Measurements from ENCODE around the gene BORCS8.

The BORCS8 gene

DNA sequence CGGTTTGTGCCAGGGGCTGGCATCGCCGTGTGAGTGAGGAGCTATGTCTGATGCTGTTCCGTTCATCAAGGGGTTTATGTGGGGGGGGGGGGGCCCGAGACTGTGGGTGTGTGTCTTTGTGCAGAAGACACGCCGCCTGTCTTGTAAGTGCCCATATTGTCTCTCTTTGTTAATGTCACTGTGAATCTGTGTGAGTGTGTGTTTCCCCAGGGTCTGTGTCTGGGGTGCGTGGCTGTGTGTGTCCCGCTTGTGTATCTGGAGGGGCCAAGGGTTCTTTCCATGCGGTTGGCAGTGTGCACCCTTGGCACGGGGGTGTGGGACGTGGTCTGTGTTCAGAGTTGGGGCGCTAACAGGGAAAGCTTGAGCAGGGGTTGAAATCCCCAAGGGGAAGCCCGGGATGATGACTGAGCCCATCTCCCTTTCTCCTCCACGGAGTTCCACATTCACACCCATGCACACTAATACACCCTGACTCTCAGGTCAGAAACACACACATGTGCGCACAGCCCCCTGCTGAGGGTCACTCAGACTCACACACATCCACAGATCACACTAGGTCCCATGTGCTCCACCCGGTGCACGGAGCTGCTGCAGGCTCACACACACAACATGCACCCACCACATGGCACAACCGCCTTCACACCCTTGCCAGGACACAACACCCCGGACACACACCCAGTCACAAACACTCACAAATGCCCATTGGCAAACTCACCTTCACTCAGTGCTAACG, 21.6 kb upstream of the BORCS8 start:
- DNase-seq = no peak

DNA sequence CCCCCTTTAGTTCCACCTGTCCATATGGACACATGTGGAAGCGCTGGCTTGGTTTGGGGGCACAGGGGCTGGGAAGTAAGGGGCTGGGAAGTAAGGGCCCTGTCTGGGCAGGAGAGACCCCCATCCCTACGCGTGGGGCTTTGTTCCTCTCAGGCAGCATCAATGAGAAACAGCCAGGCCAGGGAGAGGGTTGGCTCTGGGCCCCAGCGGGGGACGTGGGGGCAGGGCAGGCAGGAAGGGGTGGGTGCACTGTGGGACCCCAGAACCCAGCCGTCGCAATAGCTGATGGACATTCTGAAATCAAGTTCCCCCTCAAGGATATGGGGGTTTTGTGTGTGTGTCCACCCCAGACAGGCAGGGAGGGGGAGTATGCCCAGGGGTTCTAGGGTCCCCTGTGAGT, 21.0 kb upstream of the BORCS8 start:
- DNase-seq = no peak

DNA sequence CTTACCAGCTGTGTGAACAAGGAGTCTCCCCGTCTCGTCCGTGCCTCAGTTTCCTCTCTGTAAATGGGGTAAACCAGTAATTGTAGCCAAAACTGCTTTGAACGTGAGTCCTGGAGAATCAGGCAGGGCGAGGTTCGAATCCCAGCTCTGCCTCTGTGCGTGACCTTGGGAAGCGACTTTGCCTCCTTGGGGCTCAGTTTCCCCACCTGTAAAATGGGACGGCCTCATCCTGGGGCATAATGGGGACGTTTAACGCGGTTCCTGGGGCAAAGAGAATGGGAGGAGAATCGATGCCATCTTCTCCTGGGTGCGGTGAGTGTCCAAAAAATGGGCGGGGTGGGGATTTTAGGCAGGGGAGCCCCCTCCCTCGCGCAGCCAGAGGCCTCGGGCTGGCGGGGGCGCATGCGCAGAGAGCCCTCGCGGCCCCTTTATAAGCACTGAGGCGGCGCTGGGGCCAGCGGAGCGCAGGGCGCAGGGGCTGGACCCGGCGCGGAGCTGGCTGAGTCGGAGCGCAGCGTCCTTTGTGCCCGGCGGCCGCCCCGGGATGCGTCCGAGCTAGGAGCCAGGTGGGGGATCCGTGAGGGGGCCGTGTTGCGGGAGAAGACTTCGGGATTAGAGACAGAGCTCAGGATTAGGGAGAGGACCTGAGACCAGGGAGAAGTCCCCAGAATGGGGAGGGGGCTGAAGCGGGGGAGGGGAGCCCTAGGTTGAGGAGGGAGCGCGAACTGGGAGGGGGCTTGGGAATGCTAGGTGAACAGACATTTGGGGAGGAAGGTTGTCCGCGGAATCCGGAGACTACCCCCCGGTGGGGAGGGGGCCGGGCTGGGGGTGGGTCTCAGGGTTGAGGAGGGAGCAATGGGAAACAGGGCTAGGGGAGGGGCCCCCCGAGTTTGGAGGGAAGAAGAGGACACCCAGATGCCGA, 19.8 kb upstream of the BORCS8 start, which contains the start of gene NCAN:
Gene NCAN (plus strand): TSS at position 460 of the 922 bp plus-strand sequence. CDS start 4,996 bp downstream, outside the sequence.
- peak; percentile 21 to 76 (median 58) for DNase-seq

DNA sequence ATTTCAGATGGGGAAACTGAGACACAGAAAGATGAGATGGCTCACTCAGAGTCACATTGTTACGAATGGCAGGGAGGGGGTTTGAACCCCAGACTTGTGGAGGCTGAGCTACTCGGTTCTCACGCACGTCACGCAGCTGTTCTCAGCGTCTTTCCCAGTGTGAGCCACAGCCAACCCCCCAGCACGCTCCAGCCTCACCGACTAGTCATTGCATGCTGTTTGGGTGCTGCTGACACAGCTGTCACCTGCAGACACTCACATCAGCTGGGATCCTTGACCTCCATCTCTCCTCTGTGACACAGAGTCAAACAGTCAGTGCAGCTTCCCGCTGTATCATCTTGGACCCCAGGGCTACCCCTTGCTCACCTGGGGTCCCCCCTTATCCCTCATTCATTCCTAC, 17.4 kb upstream of the BORCS8 start:
- peak in 2 of 3 experiments; percentile 23 to 71 for DNase-seq

DNA sequence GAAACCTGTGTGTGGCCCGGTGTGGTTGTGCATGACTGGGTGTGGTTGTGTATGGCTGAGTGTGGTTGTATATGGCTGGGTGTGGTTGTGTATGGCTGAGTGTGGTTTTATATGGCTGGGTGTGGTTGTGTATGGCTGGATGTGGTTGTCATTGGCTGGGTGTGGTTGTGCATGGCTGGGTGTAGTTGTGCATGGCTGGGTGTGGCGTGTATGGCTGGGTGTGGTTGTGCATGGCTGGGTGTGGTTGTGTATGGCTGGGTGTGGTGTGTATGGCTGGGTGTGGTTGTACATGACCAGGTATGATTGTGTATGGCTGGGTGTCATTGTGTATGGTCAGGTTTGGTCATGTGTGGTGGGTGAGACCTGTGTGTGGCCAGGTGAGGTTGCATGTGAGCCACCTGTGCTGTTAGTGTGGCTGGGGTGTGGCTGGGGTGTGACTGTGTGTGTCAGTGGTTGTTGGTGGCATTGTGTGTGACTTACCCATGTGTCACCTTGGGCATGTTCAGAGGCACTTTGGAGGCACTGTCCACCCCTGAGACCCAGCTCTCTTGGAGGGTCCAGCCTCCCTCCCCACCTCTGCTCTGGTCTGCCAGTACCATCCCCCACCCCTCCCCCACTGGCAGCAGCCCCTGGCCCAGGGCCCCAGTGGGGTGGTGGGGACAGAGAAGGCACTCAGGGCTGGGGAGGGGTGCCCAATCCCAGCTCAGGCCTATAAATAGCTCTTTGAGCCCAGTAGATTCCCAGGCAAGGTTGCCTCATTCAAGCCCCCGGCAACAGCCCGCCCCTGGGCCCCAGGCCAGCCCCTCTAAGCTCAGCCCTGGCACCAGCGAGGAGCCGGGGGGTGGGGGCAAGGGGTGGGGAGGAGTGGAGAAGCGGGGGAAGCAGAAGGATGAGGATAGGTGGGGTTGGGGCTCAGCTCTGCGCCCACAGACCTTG, 16.0 kb upstream of the BORCS8 start:
- no peak for DNase-seq

DNA sequence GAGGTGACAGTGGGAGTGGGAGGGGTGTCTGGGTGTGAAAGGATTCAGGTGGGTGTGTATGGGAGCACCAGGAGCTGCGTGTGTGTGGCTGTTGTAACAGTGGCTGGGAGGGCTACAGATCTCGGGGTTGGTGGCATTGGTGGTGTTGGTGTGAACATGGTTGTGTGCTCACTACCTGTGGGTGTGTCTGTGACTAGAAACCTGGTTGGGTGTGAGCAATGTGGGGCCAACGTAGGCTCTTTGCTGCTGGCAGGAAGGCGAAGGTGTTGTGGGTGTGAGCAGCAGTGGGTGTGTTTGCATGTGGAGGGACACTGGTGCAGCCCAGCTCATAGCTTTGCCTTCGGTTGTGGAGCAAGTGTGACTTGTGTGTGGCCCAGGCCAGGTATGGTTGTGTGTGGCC, 15.0 kb upstream of the BORCS8 start:
- DNase-seq = no peak

DNA sequence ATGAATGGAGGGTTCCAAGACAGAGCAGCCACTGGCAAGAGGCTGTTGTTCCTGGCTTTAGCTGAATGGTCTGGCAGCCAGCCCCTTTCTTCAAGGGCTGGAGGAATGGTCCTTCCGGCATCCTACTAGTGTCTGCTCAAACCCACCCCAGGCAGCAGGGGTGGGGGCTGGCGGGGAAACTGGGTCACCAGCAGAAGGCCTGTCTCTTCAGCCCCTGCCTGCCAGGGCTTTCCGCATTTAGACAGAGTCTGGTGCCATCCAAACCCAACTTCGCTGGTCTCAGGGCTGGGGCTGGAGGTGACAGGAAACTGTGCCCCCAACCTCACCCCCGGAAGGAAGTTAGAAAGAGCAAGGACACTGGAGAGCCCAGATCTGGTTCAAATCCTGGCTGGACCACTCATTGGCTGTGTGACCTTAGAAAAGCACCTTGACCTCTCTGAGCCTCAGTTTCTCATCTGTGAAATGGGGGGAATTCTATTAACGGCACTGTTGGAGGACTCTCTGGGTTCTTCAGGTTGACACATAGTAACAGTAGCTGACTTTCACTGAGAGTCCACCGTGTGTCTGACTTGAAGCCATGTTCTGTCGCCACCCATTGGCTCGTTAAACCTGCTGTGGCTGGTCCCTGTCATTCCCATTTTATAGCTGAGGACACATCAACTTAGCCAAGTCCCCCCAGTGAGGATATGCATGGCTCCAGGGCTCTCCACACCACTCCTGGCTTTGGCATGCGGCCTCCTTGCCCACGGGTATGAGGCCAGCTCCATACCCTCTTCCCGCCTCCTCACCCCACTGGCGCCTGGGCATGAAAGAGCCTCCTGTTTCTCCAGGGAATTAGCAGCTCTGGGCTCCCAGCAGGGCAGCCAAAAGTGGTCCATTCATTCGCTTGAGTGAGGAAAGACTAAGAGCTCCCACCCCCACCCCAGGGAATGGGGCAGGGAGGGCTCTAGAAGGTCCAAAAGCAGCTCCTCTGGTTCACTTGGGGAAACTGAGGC, 13.8 kb upstream of the BORCS8 start:
- no peak for DNase-seq

DNA sequence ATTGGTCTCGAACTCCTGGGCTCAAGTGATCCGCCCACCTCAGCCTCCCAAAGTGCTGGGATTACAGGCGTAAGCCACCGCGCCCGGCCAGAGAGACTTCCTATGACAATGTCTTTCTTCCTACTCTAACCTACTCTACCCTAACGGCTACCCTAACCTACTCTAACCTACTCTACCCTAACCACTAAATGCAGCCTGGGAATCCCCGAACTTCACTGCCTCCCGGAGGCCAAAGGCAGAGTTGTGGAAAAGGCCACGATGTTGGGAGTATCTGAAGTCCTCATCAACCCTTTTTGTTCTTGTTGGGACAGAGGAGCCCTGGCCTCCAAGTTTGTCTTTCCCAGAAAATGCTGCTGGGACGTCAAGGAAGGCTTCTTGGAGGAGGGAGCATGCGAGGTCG, 12.2 kb upstream of the BORCS8 start:
- DNase-seq = no peak

DNA sequence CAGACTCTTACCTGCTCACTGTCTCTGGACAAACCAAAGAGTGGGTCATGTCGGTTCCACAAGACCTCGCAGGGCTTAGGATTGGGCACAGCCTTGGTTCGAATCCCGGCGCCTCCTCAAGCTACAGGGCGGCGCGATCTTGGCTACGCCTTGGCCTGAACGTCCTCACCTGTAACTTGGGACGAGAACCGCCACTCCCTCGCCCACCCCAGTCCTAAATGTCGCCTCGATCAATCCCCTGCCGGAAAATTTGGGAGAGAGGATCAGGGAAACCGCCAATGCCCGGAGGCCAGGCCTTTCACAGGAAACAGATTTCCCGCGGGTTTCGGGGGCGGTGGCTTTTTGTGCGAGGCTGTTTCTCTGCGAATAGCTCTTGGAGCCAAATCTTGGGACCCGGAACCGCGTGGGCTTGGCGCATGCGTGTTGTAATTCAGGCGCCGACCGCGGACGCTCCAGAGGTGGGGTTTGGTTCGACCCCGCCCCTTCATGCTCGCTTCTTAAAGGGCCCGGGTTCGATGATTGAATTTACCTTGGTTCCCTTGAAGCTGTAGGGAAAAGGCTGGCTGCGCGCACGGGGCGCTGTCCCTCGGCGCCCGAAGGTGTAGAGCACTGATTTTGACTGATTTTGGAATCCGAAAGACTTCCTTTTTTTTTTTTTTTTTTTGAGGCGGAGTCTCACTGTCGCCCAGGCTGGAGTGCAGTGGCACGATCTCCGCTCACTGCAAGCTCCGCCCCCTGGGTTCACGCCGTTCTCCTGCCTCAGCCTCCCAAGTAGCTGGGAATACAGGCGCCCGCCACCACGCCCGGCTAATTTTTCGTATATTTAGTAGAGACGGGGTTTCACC, 11.3 kb upstream of the BORCS8 start, which contains the start of gene NR2C2AP:
Gene NR2C2AP (minus strand): TSS at position 403 of the 845 bp plus-strand sequence. CDS start 354 bp downstream, at position 49.
- DNase-seq = peak; percentile 85 to 96 (median 86)

DNA sequence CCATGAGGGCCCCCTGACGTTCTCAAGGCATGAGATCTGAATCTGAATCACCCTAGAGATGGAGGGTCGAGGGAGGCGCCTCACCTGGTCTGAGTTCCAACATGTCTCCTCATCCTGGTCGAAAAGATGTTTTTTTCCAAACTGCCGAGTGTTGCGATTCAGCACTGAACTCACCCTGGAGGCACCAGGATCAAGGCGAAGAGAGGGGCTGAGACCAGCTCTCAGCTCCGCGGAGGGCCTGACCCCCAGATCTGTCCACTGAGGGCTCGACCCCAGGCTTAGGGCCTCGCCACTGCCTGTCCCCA, 10.7 kb upstream of the BORCS8 start:
- no peak for DNase-seq

DNA sequence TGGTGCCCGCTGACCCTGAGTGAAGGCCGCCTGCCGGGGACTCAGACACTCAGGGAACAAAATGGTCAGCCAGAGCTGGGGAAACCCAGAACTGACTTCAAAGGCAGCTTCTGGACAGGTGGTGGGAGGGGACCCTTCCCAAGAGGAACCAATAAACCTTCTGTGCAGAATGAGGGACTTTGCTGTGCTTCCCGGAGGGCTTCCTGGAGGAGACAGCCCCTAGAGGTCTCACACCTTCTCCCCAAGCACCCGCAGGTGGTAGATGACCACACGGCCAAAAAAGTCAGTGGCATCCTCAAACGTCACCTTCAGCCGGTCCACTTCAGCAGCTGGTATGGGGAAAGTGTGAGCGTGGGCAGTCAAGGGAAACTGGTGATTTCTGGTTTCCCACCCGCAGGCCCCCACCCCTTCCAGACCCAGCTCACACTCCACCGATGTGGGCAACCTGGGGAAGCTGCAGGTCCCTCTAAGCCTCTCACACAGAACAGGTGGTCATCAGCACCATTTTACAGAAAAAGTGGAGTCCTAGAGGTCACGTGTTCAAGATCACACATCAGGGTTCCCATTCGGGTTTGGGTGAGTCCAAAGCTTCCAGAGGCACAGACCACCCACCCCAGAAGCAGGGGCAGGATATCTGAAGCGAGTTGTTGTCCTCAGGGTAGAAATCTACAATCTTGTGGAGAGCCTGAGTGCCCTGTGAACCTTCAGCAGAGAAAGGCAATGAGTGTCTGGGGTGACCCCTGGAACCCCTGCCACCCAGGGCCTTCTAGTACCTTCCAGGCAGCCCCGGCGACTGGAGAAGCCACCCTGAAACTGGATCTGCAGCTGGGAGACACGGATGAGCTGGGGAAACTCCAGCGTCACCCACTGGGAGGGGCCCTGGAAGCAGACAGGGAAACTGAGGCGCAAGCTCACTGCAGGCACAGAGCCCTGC, 10.0 kb upstream of the BORCS8 start:
- no peak for DNase-seq

DNA sequence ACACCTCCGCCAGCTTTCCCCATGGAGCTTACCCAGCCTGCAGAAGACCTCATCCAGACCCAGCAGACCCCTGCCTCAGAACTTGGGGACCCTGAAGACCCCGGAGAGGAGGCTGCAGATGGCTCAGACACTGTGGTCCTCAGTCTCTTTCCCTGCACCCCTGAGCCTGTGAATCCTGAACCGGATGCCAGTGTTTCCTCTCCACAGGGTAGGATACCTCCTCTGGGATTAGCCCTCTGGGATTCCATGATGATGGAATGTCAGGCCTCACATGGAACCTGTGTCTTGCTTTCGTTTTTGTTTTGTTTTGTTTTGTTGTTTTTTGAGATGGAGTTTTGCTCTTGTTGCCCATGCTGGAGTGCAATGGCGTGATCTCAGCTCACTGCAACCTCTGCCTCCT, 2.0 kb upstream of the BORCS8 start:
- DNase-seq = no peak

DNA sequence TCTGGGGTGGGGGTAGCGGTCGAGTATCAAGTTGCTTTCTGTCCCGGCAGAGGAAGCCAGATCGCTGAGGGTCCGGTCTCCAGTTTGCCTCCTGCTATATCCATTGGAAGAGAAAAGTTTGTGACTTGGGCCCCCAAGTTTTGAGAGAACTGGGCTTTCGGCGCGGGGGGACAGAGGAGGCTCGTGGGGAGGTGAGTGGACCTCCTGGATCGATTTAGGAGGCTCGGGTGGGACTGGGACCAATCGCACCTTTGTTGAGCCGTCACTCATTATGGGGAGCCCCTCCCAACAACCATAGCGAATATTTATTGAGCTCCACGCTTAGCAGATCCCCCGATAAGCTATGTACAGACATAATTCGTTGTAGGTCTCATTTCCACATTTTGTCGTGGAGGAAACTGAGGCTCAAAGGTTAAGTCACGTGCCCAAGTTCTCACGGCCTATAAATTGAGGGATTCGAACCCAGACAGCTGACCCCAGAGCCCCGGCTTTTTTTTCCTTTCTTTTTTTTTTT, 1.0 kb upstream of the BORCS8 start:
- DNase-seq = peak in 1 of 3 experiments; percentile 54

DNA sequence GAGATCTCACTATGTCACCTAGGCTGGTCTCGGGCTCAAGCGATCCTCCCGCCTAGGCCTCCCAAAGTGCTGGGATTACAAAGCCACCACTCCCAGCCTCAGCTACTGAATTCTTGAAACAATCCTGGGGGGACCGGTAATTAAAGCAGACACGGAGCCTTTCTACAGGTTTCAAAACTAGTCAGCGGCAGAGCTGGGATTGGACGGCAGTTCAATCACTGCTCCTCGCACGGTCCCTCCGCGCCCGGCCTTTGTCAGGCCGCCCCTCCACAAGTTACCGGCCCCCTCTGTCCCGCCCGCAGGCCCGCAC, 229 bp downstream of the BORCS8 start:
- DNase-seq = no peak

DNA sequence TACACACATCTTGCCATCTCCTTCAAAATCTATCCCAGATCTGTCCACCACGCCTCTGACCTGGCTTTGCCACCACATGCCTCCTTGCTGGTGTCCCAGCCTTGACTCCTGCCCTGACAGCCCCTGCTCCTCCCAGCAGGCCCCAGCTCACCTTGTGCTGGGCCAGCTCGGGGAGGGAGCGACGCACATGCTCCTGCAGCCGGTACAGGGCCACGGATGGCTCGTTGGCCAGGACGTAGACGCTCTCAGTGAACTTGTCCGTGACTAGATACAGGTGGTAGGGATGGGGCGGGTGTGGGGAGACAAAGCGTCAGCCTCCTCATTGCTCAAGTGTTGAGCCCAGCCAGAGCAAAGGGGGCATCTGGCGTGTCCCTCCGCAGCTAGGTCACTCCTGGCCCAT, 5.2 kb downstream of the BORCS8 start:
- no peak for DNase-seq

DNA sequence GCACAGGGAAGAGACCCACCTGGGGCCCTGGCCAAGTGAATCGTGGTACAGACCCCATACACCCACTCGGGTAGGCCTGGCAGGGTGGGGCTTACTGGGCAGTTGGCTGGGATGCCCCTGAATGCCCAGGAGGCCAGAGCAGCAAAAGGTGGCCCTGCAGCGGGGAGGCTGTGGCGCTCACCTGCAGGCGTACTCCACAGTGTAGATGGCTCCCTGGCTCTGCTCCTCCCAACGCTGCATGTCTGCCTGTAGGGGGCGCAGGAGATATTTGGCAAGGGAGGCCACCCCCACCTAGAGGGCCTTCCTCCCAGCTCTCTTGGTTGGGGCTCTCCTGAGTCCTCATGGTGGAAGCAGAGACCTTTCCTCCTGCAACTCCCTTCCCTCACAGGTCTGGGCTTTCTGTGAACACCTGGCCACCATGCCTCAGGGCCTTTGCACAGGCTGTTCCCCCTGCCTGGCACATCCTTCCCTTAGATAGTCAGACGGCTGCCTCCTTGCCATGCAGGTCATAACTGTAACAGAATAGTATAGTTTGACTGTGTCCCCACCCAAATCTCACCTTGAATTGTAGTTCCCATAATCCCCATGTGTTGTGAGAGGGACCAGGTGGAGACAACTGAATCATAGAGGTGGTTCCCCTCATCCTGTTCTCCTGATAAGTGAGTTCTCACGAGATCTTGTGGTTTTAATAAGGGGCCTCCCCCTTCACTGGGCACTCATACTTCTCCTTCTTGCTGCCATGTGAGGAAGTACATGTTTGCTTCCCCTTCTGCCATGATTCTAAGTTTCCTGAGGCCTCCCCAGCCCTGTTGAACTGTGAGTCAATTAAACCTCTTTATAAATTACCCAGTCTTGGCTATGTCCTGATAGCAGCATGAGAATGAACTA, 5.9 kb downstream of the BORCS8 start:
- DNase-seq = peak; percentile 4 to 58 (median 18)

DNA sequence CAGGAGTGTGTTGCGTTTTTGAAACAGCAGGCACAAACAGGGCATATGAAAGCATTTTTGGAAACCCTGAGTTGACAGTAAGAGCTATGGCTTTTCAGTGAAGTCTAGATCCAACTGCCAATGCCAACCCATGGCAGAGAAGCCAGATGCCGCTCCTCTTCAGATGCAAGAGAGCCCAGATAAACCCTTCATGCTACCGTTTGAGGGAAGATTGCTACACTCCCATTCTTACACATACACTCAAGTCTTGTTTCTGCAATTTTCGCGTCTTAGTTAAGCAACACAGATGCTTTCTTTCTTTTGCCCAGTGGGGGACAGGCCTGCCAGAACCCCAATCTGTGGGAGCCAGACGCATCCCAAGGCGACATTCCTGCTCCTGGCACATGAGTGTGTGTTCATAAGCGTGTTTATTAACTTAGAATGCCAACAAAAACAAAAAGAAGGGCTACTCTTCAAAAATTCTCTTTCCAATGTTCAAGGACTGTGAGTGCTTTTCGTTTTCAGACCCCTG, 10.4 kb downstream of the BORCS8 start:
- no peak for DNase-seq
